HepG2 (cell line): ENCODE measurements around the gene PIM1. TPM values are rescaled to one million over a fixed set of nuclear protein-coding genes. Genes with fewer than 3 reads are reported as not detected.

ENCODE experiments used
- CREM ChIP-seq, 2 experiments: sonication (generic) in 1 of 2; formaldehyde crosslinking in 1 of 2; IDR thresholded peaks; 2 replicates each; pipeline versions ENCODE4 v1.4.0 to v1.6.1; 2016 to 2020; ENCODE audit warnings: antibody characterized with exemption in 1 of 2, mild to moderate bottlenecking in 1 of 2, missing genetic modification reagents in 1 of 2
- IRF9 ChIP-seq: sonication (generic); formaldehyde crosslinking; IDR thresholded peaks from 2 replicates; pipeline ENCODE4 v1.8.0; 2022; ENCODE audit warnings: missing genetic modification reagents, mild to moderate bottlenecking, borderline replicate concordance
- MAZ ChIP-seq, 2 experiments: sonication (generic) in 1 of 2; formaldehyde crosslinking in 1 of 2; IDR thresholded peaks; 2 replicates each; pipeline versions ENCODE4 v1.5.0 to v1.6.1; 2012 to 2020; ENCODE audit warnings: low read depth in 2 of 2, mild to moderate bottlenecking in 2 of 2, borderline replicate concordance in 1 of 2, improper control_type of control experiment in 1 of 2, low read length in 1 of 2, missing genetic modification reagents in 1 of 2, moderate library complexity in 1 of 2
- MTF2 ChIP-seq: sonication (generic); formaldehyde crosslinking; IDR thresholded peaks from 2 replicates; pipeline ENCODE4 v1.5.0; 2020; ENCODE audit warnings: missing genetic modification reagents, borderline replicate concordance
- MYPOP ChIP-seq: sonication (generic); formaldehyde crosslinking; IDR thresholded peaks from 2 replicates; pipeline ENCODE4 v1.8.1; 2023; ENCODE audit warnings: mild to moderate bottlenecking, moderate library complexity, missing genetic modification reagents
- NFYB ChIP-seq: sonication (generic); formaldehyde crosslinking; IDR thresholded peaks from 2 replicates; pipeline ENCODE4 v1.4.0; 2020; ENCODE audit warnings: missing genetic modification reagents
- NKX3-1 ChIP-seq: sonication (generic); formaldehyde crosslinking; IDR thresholded peaks from 2 replicates; pipeline ENCODE4 v1.5.0; 2020; ENCODE audit warnings: missing genetic modification reagents
- NRL ChIP-seq: sonication (generic); formaldehyde crosslinking; IDR thresholded peaks from 2 replicates; pipeline ENCODE4 v1.5.0; 2020; ENCODE audit warnings: missing genetic modification reagents, mild to moderate bottlenecking, moderate library complexity, borderline replicate concordance
- PHF21A ChIP-seq: sonication (generic); formaldehyde crosslinking; IDR thresholded peaks from 2 replicates; pipeline ENCODE4 v1.5.0; 2020; ENCODE audit warnings: mild to moderate bottlenecking, missing genetic modification reagents
- PTBP1 ChIP-seq: fragments of 200-400 bp; formaldehyde crosslinking; IDR thresholded peaks from 2 replicates; pipeline ENCODE4 v1.6.1; 2018; ENCODE audit warnings: low read length, low read depth; ENCODE audit not compliant: poor library complexity, severe bottlenecking
- RCOR2 ChIP-seq: IDR thresholded peaks from 2 replicates; pipeline ENCODE4 v1.6.1; 2016; ENCODE audit warnings: missing biosample characterization, missing genetic modification reagents
- SAP130 ChIP-seq: IDR thresholded peaks from 2 replicates; pipeline ENCODE4 v1.6.1; 2016; ENCODE audit warnings: low read depth
- SNAI1 ChIP-seq: sonication (generic); formaldehyde crosslinking; IDR thresholded peaks from 2 replicates; pipeline ENCODE4 v1.5.0; 2020; ENCODE audit warnings: mild to moderate bottlenecking, missing genetic modification reagents, borderline replicate concordance
- SRF ChIP-seq: IDR thresholded peaks from 2 replicates; pipeline ENCODE4 v1.6.1; 2011; ENCODE audit warnings: mild to moderate bottlenecking, low read depth, low read length, moderate library complexity
- TARDBP ChIP-seq: sonication (generic); formaldehyde crosslinking; IDR thresholded peaks from 2 replicates; pipeline ENCODE4 v1.8.0; 2022; ENCODE audit warnings: mild to moderate bottlenecking, missing genetic modification reagents
- TBX2 ChIP-seq: sonication (generic); formaldehyde crosslinking; IDR thresholded peaks from 2 replicates; pipeline ENCODE4 v1.5.0; 2020; ENCODE audit warnings: missing genetic modification reagents, mild to moderate bottlenecking, borderline replicate concordance
- TOPORS ChIP-seq: sonication (generic); formaldehyde crosslinking; IDR thresholded peaks from 2 replicates; pipeline ENCODE4 v1.8.0; 2023; ENCODE audit warnings: mild to moderate bottlenecking, missing genetic modification reagents
- ZBTB1 ChIP-seq: sonication (generic); formaldehyde crosslinking; IDR thresholded peaks from 2 replicates; pipeline ENCODE4 v1.4.0; 2020; ENCODE audit warnings: missing genetic modification reagents, borderline replicate concordance
- ZBTB14 ChIP-seq: sonication (generic); formaldehyde crosslinking; IDR thresholded peaks from 2 replicates; pipeline ENCODE4 v1.4.0; 2020; ENCODE audit warnings: missing genetic modification reagents
- ZBTB20 ChIP-seq: sonication (generic); formaldehyde crosslinking; IDR thresholded peaks from 2 replicates; pipeline ENCODE4 v1.8.1; 2023; ENCODE audit warnings: missing genetic modification reagents, low read depth, mild to moderate bottlenecking, borderline replicate concordance
- ZFY ChIP-seq: sonication (generic); formaldehyde crosslinking; IDR thresholded peaks from 2 replicates; pipeline ENCODE4 v1.4.0; 2020; ENCODE audit warnings: missing genetic modification reagents
- ZNF263 ChIP-seq: sonication (generic); formaldehyde crosslinking; IDR thresholded peaks from 2 replicates; pipeline ENCODE4 v1.4.0; 2020; ENCODE audit warnings: missing genetic modification reagents
- ZNF615 ChIP-seq: sonication (generic); formaldehyde crosslinking; IDR thresholded peaks from 2 replicates; pipeline ENCODE4 v1.5.0; 2020; ENCODE audit warnings: mild to moderate bottlenecking, missing genetic modification reagents, borderline replicate concordance
- ZNF768 ChIP-seq: sonication (generic); formaldehyde crosslinking; IDR thresholded peaks from 2 replicates; pipeline ENCODE4 v1.4.0; 2020; ENCODE audit warnings: missing genetic modification reagents
- ZNF850 ChIP-seq: sonication (generic); formaldehyde crosslinking; conservative IDR thresholded peaks from 2 replicates; pipeline ENCODE4 v1.9.0; 2021; ENCODE audit warnings: mild to moderate bottlenecking, missing genetic modification reagents
- ZSCAN29 ChIP-seq: sonication (generic); formaldehyde crosslinking; conservative IDR thresholded peaks from 2 replicates; pipeline ENCODE4 v1.4.0; 2020; ENCODE audit warnings: mild to moderate bottlenecking, missing genetic modification reagents
- polyA plus RNA-seq, 8 experiments: library from polyadenylated mRNA; depleted of rRNA in 3 of 8; stranded (reverse) in 7 of 8; unstranded in 1 of 8; fragments of >200 nt; fragmentation: Illumina TruSeq in 4 of 8; extraction: Trizol in 4 of 8; gene quantifications; 2 replicates each; pipeline versions ENCODE4 v1.2.1 to v1.2.3, GENCODE V29; 2011 to 2016; ENCODE audit warnings: low read depth in 4 of 8, missing spikeins in 1 of 8, mixed read lengths in 1 of 8; ENCODE audit not compliant: insufficient read depth in 1 of 8
- total RNA-seq, 5 experiments: library from RNA; depleted of rRNA; stranded (reverse); fragments of >200 nt; fragmentation: Illumina TruSeq; extraction: Trizol; gene quantifications; 2 replicates each; pipeline ENCODE4 v1.2.3, GENCODE V29; 2016; ENCODE audit warnings: low read depth in 1 of 5

The PIM1 gene
- total and polyA plus RNA-seq, 2 of the 13 experiments (the other 11 are each of a cell fraction or from before 2014, with no cell fraction given): 29.4 to 117 TPM

GRCh38 chr6:37135835-37136694 is 33.9 kb upstream of the PIM1 start (continued):
- no peak for TF ChIP-seq TOPORS (CRISPR knock-in tag)
- TF ChIP-seq NRL (CRISPR knock-in tag): no peak
- TF ChIP-seq ZBTB1 (CRISPR knock-in tag): no peak
- peak; percentile 62; the same call in 1 of the 2 replicates for TF ChIP-seq TARDBP (CRISPR knock-in tag)
- TF ChIP-seq PTBP1: no peak
- peak; percentile 81 for TF ChIP-seq SAP130
- TF ChIP-seq ZNF768: no peak
- peak; percentile 81 for TF ChIP-seq CREM (IDR thresholded peaks at IDR 0.05)
- TF ChIP-seq CREM (CRISPR knock-in tag; IDR thresholded peaks at IDR 0.05): no peak
- 0 out of 2 replicates have a peak, but pooled peaks have one; percentile 25 for TF ChIP-seq ZFY (CRISPR knock-in tag)
- TF ChIP-seq MYPOP (CRISPR knock-in tag): peak; percentile 55; the same call in 1 of the 2 replicates
- peak; percentile 48; the same call in 1 of the 2 replicates for TF ChIP-seq NKX3-1 (CRISPR knock-in tag)
- TF ChIP-seq NFYB: no peak
- TF ChIP-seq TBX2: peak; percentile 97
- TF ChIP-seq RCOR2: peak; percentile 88
- TF ChIP-seq MTF2 (CRISPR knock-in tag): no peak
- TF ChIP-seq SRF: no peak
- no peak for TF ChIP-seq ZBTB14 (CRISPR knock-in tag)
- TF ChIP-seq SNAI1 (CRISPR knock-in tag): no peak
- no peak for TF ChIP-seq ZNF850 (CRISPR knock-in tag)
- no peak for TF ChIP-seq IRF9 (CRISPR knock-in tag)
- no peak for TF ChIP-seq MAZ (IDR thresholded peaks at IDR 0.05; ENCODE audit: borderline replicate concordance, low read depth, low read length)
- no peak for TF ChIP-seq MAZ (CRISPR knock-in tag; IDR thresholded peaks at IDR 0.05; ENCODE audit: low read depth)
- 0 out of 2 replicates have a peak, but pooled peaks have one; percentile 27 for TF ChIP-seq ZSCAN29 (CRISPR knock-in tag)
- TF ChIP-seq ZNF615 (CRISPR knock-in tag): no peak
- peak; percentile 85 for TF ChIP-seq PHF21A
- TF ChIP-seq ZNF263 (CRISPR knock-in tag): no peak
- TF ChIP-seq ZBTB20: no peak
